GM21390 (cell line): ENCODE measurements around the gene CXorf65.

Source experiments
- ATAC-seq: cut with Tn5 transposase; IDR thresholded peaks from one replicate; pipeline ENCODE4 v1.9.1; 2021; ENCODE audit not compliant: unreplicated experiment

Gene CXorf65

DNA sequence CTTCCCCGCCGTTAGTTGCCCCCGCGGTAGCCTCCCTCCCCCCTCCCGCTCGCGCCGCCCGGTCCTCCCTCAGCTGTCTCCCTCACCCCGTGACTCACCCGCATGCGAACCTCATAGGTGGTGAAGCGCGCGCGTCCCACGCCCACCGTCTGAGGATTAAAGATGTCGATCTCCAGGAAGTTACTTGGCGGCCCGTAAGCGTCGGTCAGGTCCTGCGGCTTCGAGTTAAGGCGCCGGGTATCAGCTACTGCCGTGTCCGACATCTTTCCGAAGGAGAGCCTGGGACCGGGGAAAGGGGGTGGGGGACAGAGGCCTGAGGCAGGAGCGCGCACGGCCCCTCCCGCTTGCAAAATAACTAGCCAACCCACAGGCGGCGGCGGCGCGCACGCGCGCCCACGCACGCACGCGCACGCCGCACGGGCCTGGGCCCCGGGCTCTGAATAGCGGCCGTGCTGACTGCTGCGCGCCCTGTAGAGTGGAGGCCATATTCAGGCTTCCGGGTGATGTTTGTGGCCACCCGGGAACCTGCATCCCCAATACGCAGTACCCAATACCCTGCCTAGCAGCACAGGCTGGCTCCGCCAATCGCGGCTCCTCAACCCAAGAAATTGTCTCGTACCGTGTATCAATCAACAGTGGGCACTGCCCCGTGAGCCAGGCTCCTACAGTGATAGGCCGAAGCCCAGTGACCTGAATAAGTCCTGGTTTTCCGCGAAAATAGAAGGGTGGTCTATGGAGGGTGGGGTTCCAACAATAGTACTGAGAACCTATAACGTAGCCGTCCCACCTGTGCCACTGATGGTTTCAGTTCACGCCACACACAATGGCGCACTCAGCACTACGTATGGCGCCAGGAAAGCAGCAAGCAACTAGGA lies 38.3 kb downstream of the CXorf65 start, which contains the start of gene SNX12:
SNX12 (minus strand) TSS at position 291 of the 875 bp plus-strand sequence; CDS start at position 263, 28 bp downstream.
- peak; percentile 93 for ATAC-seq

DNA sequence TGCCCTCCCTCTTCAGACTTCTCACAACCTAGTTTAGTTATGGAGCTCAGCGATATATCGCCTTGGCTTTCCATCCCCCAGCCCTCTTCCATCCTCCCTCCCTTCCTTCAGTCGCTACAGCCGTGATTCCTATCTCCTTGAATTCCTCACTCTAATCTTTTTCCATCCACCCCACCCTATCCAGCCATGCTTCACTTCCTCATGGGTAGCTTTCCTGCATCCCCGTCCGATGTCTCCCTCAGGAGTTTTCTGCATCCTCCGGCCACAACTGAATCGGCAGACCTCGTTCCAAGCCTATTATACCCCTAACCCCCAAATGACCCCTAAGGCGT lies 38.9 kb downstream of the CXorf65 start:
- ATAC-seq = no peak

DNA sequence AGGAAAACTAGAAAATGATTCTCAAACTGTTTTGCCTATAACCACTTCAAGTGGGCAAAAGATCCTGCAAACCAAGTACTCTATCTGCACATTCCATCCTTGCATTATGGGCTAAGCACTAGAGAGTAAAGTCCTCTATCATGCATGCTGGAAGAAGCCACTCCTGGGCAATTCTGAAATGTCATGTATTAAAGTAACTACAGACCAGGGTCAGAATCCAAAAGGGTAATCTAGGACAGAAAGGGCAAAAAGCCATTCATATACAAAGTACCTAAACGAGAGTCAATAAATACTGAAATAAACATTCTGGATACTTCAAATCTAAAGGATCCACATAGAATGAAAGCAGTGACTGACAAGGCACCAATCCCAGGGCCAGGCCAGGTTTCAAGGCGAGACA lies 39.5 kb downstream of the CXorf65 start:
- ATAC-seq = no peak

DNA sequence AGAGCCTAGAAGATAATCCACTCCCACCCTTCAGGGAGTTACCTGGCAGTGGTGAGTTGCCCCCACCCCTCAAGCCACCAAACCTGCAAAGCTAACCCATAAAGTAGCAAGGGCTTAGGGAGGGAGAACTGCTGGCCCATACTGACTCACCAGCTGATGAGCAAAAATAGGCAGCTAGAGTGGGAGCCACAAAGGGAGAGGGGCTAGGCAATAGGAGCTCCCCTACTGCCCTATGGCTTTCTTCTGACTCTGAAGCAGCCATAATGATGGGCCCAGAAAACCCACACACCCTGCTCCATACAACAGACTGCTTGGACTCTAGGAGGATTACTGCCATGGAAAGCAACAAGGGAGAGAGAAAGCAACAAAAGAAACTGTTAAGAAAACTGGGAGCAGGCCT lies 46.4 kb downstream of the CXorf65 start:
- ATAC-seq = no peak

DNA sequence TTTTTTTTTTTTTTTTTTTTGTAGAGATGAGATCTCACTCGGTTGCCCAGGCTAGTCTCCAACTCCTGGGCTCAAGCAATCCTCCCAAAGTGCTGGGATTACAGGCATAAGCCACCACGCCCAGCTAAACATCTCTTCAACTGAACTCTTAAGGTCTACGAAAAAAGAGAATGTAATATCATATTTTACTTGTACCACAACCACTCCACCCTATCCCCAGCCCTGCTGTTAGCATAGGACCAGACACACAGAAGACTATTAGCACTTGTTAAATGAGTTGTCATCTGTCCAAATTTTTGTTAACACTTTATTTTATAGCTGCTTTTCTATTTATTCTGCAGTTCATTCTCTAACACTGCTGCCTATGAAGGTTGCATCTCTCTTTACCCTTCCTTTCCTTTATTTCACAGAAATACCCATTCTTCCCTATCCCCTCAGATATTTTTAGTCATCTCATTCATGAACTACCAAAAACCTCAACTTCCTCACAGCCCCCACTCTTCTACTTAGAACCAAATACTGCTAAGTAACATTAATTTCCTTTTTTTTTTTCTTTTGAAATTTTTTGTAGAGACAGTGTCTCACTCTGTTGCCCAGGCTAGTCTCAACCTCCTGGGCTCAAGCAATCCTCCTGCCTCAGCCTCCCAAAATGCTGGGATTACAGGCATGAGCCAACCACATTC lies 48.6 kb downstream of the CXorf65 start:
- ATAC-seq = no peak

DNA sequence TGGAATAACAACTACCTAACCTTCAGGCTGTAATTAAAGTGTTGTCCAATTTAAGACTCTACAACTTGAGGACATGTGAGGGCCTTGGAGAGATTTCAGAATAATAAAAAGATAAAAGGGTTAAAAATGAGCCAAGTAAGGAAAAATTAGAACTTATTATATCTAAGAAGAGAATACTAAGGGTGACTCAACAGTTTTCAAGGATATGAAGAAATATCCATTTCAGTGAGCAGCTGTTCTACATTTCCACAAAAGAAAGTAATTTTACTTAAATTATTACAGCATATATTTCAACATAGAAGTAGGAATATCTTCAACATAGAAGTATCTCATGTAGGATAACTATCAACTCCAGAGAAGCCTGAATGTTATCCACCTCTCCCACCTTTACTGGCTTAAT lies 49.7 kb downstream of the CXorf65 start:
- no peak for ATAC-seq
